Endothelial cell (in vitro differentiated cells): Measurements from ENCODE around the gene ZNF330. TPM values are rescaled to one million over a fixed set of nuclear protein-coding genes. Genes with fewer than 3 reads are reported as not detected.
"Not testable (repeated sequence)": the region's sequence is repeated elsewhere in the genome, so short reads cannot be mapped to it uniquely, and the experiment has no call there.

Experiments used
- DNase-seq: peaks from one replicate; pipeline ENCODE4 v3.0.0; 2021; ENCODE audit warnings: low spot score
- H3K27ac Mint-ChIP-seq: one replicate; pipeline ENCODE4 v1.8.0; 2021; ENCODE audit warnings: mixed read lengths, inconsistent platforms; ENCODE audit not compliant: unreplicated experiment
- H3K27me3 Mint-ChIP-seq: one replicate; pipeline ENCODE4 v1.8.0; 2021; ENCODE audit warnings: mild to moderate bottlenecking, moderate library complexity, mixed read lengths, inconsistent platforms; ENCODE audit not compliant: unreplicated experiment
- H3K36me3 Mint-ChIP-seq: one replicate; pipeline ENCODE4 v1.8.0; 2021; ENCODE audit warnings: mild to moderate bottlenecking, low read depth, mixed read lengths, inconsistent platforms; ENCODE audit not compliant: unreplicated experiment
- H3K4me1 Mint-ChIP-seq: one replicate; pipeline ENCODE4 v1.8.0; 2021; ENCODE audit warnings: mild to moderate bottlenecking, mixed read lengths, inconsistent platforms; ENCODE audit not compliant: unreplicated experiment
- H3K4me3 Mint-ChIP-seq: one replicate; pipeline ENCODE4 v1.8.0; 2021; ENCODE audit warnings: mild to moderate bottlenecking, mixed read lengths, inconsistent platforms; ENCODE audit not compliant: unreplicated experiment
- H3K9me3 Mint-ChIP-seq: one replicate; pipeline ENCODE4 v1.8.0; 2021; ENCODE audit warnings: mixed read lengths, inconsistent platforms; ENCODE audit not compliant: unreplicated experiment
- CTCF ChIP-seq: fragments of 200-600 bp; sonication (generic); IDR thresholded peaks from one replicate; pipeline ENCODE4 v1.5.0; 2021; ENCODE audit warnings: antibody characterized with exemption; ENCODE audit not compliant: unreplicated experiment
- total RNA-seq: library from RNA; stranded (reverse); fragmentation: NEBNext Ultra II Directional; extraction: Animal tissue kit (Norgen Biotek cat#: 25700); gene quantifications from one replicate; pipeline ENCODE4 v1.2.1, GENCODE V29; 2021; ENCODE audit not compliant: unreplicated experiment

ZNF330 gene
- total RNA-seq, 1 donor from 2014 or later, result 41.8 TPM

GRCh38 chr4:141216002-141216761, 4.5 kb upstream of the ZNF330 start:
- TF ChIP-seq CTCF, result no peak
- H3K4me1 Mint-ChIP-seq, result peaks cover 4% of the 10 kb centered on the region
- H3K9me3 Mint-ChIP-seq, result no peaks in the 10 kb centered on the region
- no peaks in the 10 kb centered on the region for H3K27me3 Mint-ChIP-seq
- H3K27ac Mint-ChIP-seq, result no peak overlapping the region
- DNase-seq, result no peak
- H3K4me3 Mint-ChIP-seq, result no peak overlapping the region
- H3K36me3 Mint-ChIP-seq, result peaks cover 4% of the 10 kb centered on the region

GRCh38 chr4:141220271-141220670, 424 bp upstream of the ZNF330 start:
- H3K36me3 Mint-ChIP-seq, result no peaks in the 10 kb centered on the region
- H3K27me3 Mint-ChIP-seq, result peaks cover 1% of the 10 kb centered on the region
- H3K4me1 Mint-ChIP-seq, result peaks cover 17% of the 10 kb centered on the region
- peak overlapping the region; percentile 12 for H3K27ac Mint-ChIP-seq
- DNase-seq, result no peak
- H3K4me3 Mint-ChIP-seq, result peak overlapping the region; percentile 97
- no peak for TF ChIP-seq CTCF
- no peaks in the 10 kb centered on the region for H3K9me3 Mint-ChIP-seq

GRCh38 chr4:141223418-141223817, 2.7 kb downstream of the ZNF330 start:
- TF ChIP-seq CTCF, result no peak
- Mint-ChIP-seq H3K9me3 (no peaks in the 10 kb centered on the region), H3K4me3 (no peak overlapping the region), H3K36me3 (peaks cover 13% of the 10 kb centered on the region), H3K27ac (peak overlapping the region; percentile 2), H3K27me3 (peaks cover 3% of the 10 kb centered on the region), H3K4me1 (peaks cover 26% of the 10 kb centered on the region)
- DNase-seq, result no peak

GRCh38 chr4:141227280-141227679, 6.6 kb downstream of the ZNF330 start:
- not testable (repeated sequence) for H3K9me3 Mint-ChIP-seq, H3K27ac Mint-ChIP-seq, H3K27me3 Mint-ChIP-seq, DNase-seq
- Mint-ChIP-seq H3K36me3 (peaks cover 25% of the 10 kb centered on the region), H3K4me3 (peak overlapping the region; percentile 75), H3K4me1 (peaks cover 20% of the 10 kb centered on the region)

- peaks cover 1% of the 10 kb centered on the region for H3K27me3 Mint-ChIP-seq
- H3K27ac Mint-ChIP-seq, result peak overlapping the region; percentile 22
- no peak for TF ChIP-seq CTCF
- H3K36me3 Mint-ChIP-seq, result peaks cover 32% of the 10 kb centered on the region
- H3K4me1 Mint-ChIP-seq, result peaks cover 9% of the 10 kb centered on the region
- H3K9me3 Mint-ChIP-seq, result no peaks in the 10 kb centered on the region
- no peak for DNase-seq
- H3K4me3 Mint-ChIP-seq, result no peak overlapping the region
These were observed 8.9 kb downstream of the ZNF330 start for GRCh38 chr4:141229408-141230101.
